ENCODE results near the gene PPP1CA. TPM values are rescaled to one million over a fixed set of nuclear protein-coding genes. Genes with fewer than 3 reads are reported as not detected.

PPP1CA gene
- total RNA-seq, 1 donor from 2014 or later: 223 TPM

GRCh38 chr11:67366961-67367760 lies 34.5 kb downstream of the PPP1CA start:
- no peaks in the 10 kb centered on the region for H3K36me3 Mint-ChIP-seq (ENCODE audit: low read depth)
- DNase-seq (ENCODE audit: low read depth, low spot score): no peak
- peaks cover 22% of the 10 kb centered on the region for H3K27me3 Mint-ChIP-seq (ENCODE audit: low read depth)
- peaks cover 22% of the 10 kb centered on the region for H3K4me1 Mint-ChIP-seq
- H3K27ac Mint-ChIP-seq (ENCODE audit: unreplicated experiment): no peak overlapping the region
- no peak overlapping the region for H3K4me3 Mint-ChIP-seq
- H3K9me3 Mint-ChIP-seq: no peaks in the 10 kb centered on the region
- TF ChIP-seq CTCF (conservative IDR thresholded peaks at IDR 0.05): no peak

DNA sequence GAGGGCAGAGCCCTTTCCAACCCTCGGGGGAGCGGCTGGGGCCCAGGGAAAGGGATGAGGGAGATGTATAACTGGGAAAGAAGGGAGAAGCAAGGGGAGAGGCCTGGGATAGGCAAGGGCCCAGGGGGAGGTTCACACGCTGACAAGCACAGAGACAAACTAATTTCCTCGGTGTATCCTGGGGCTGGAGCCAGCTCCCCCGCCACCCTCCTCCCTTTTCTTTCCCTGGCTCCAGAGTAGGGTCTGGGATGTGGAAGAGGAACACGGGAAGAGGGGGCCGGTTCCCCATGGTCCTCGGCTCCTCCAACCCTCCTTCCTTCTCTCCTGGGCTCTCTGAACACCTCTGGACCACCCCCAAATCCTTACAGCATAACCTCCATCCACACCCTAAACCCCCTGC lies 35.1 kb downstream of the PPP1CA start:
- Mint-ChIP-seq H3K27ac (ENCODE audit: unreplicated experiment) (no peak overlapping the region), H3K9me3 (no peaks in the 10 kb centered on the region), H3K4me3 (no peak overlapping the region), H3K36me3 (ENCODE audit: low read depth) (no peaks in the 10 kb centered on the region), H3K4me1 (peaks cover 17% of the 10 kb centered on the region), H3K27me3 (ENCODE audit: low read depth) (peaks cover 17% of the 10 kb centered on the region)
- no peak for DNase-seq (ENCODE audit: low read depth, low spot score)
- no peak for TF ChIP-seq CTCF (conservative IDR thresholded peaks at IDR 0.05)

- peak overlapping the region; percentile 52 for H3K27ac Mint-ChIP-seq (ENCODE audit: unreplicated experiment)
- H3K4me3 Mint-ChIP-seq: no peak overlapping the region
- no peaks in the 10 kb centered on the region for H3K36me3 Mint-ChIP-seq (ENCODE audit: low read depth)
- H3K4me1 Mint-ChIP-seq: peaks cover 10% of the 10 kb centered on the region
- no peaks in the 10 kb centered on the region for H3K9me3 Mint-ChIP-seq
- H3K27me3 Mint-ChIP-seq (ENCODE audit: low read depth): peaks cover 12% of the 10 kb centered on the region
- DNase-seq (ENCODE audit: low read depth, low spot score): no peak
- no peak for TF ChIP-seq CTCF (conservative IDR thresholded peaks at IDR 0.05)
These were observed 35.8 kb downstream of the PPP1CA start for GRCh38 chr11:67365736-67366444.

- no peak overlapping the region for H3K4me3 Mint-ChIP-seq
- peaks cover 5% of the 10 kb centered on the region for H3K4me1 Mint-ChIP-seq
- no peak for TF ChIP-seq CTCF (conservative IDR thresholded peaks at IDR 0.05)
- peaks cover 7% of the 10 kb centered on the region for H3K27me3 Mint-ChIP-seq (ENCODE audit: low read depth)
- H3K36me3 Mint-ChIP-seq (ENCODE audit: low read depth): no peaks in the 10 kb centered on the region
- H3K27ac Mint-ChIP-seq (ENCODE audit: unreplicated experiment): no peak overlapping the region
- no peaks in the 10 kb centered on the region for H3K9me3 Mint-ChIP-seq
- no peak for DNase-seq (ENCODE audit: low read depth, low spot score)
These were observed 36.6 kb downstream of the PPP1CA start for GRCh38 chr11:67364783-67365722.

GRCh38 chr11:67364169-67364568 lies 37.5 kb downstream of the PPP1CA start:
- no peak for TF ChIP-seq CTCF (conservative IDR thresholded peaks at IDR 0.05)
- H3K27me3 Mint-ChIP-seq (ENCODE audit: low read depth): peaks cover 7% of the 10 kb centered on the region
- DNase-seq (ENCODE audit: low read depth, low spot score): no peak
- H3K36me3 Mint-ChIP-seq (ENCODE audit: low read depth): no peaks in the 10 kb centered on the region
- no peak overlapping the region for H3K27ac Mint-ChIP-seq (ENCODE audit: unreplicated experiment)
- no peak overlapping the region for H3K4me3 Mint-ChIP-seq
- H3K9me3 Mint-ChIP-seq: no peaks in the 10 kb centered on the region
- peaks cover 5% of the 10 kb centered on the region for H3K4me1 Mint-ChIP-seq
